Dermis blood vessel endothelial cell (primary cell): ENCODE results near the gene HCK. TPM values are rescaled to one million over a fixed set of nuclear protein-coding genes. Genes with fewer than 3 reads are reported as not detected.

ENCODE experiments used
- DNase-seq: peaks from one replicate; pipeline ENCODE4 v3.0.0; 2010
- total RNA-seq: library from RNA; depleted of rRNA; stranded (reverse); fragments of >200 nt; gene quantifications from 2 replicates; pipeline ENCODE4 v1.2.3, GENCODE V29; 2014

HCK gene
- total RNA-seq: not detected in 2 replicates

GRCh38 chr20:32052090-32052777 lies at the start of gene HCK:
TSS of gene HCK (plus strand) at chr20:32052242.
- no peak for DNase-seq

GRCh38 chr20:32003325-32003724 lies 48.7 kb upstream of the HCK start:
- no peak for DNase-seq

GRCh38 chr20:32004963-32005362 lies 47.1 kb upstream of the HCK start:
- no peak for DNase-seq

GRCh38 chr20:32006053-32006452 lies 46.0 kb upstream of the HCK start:
- DNase-seq: no peak

GRCh38 chr20:32006841-32007786 lies 44.9 kb upstream of the HCK start:
- DNase-seq: peak; percentile 55

- peak; percentile 91 for DNase-seq
These were observed 44.0 kb upstream of the HCK start for GRCh38 chr20:32007787-32008616.

GRCh38 chr20:32009564-32009963 lies 42.5 kb upstream of the HCK start:
- no peak for DNase-seq

GRCh38 chr20:32010101-32010500 lies 41.9 kb upstream of the HCK start, which contains the start of gene CCM2L:
TSS of gene CCM2L (plus strand) at chr20:32010438. CDS start at chr20:32010455, 17 bp downstream.
- peak; percentile 65 for DNase-seq

- DNase-seq: peak; percentile 44
These were observed 41.4 kb upstream of the HCK start for GRCh38 chr20:32010666-32011065.

GRCh38 chr20:32012159-32012688 lies 39.8 kb upstream of the HCK start:
- DNase-seq: no peak

GRCh38 chr20:32013326-32013725 lies 38.7 kb upstream of the HCK start:
- DNase-seq: no peak

- peak; percentile 19 for DNase-seq
These were observed 34.3 kb upstream of the HCK start for GRCh38 chr20:32017711-32018251.

GRCh38 chr20:32018269-32019155 lies 33.5 kb upstream of the HCK start:
- peak; percentile 53 for DNase-seq

GRCh38 chr20:32019156-32019510 lies 32.9 kb upstream of the HCK start:
- DNase-seq: peak; percentile 44

- no peak for DNase-seq
These were observed 32.2 kb upstream of the HCK start for GRCh38 chr20:32019563-32020463.

- no peak for DNase-seq
These were observed 31.0 kb upstream of the HCK start for GRCh38 chr20:32021091-32021490.

- no peak for DNase-seq
These were observed 27.3 kb upstream of the HCK start for GRCh38 chr20:32024683-32025295.

GRCh38 chr20:32027643-32028042 lies 24.4 kb upstream of the HCK start:
- DNase-seq: no peak

GRCh38 chr20:32028647-32029372 lies 23.2 kb upstream of the HCK start:
- DNase-seq: peak; percentile 24
